ENCODE data around the gene TOR1A.

TOR1A gene, protein sequence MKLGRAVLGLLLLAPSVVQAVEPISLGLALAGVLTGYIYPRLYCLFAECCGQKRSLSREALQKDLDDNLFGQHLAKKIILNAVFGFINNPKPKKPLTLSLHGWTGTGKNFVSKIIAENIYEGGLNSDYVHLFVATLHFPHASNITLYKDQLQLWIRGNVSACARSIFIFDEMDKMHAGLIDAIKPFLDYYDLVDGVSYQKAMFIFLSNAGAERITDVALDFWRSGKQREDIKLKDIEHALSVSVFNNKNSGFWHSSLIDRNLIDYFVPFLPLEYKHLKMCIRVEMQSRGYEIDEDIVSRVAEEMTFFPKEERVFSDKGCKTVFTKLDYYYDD
- total RNA-seq: 31.7 to 61.4 (median 43.7) reads per million in 17 experiments

DNA sequence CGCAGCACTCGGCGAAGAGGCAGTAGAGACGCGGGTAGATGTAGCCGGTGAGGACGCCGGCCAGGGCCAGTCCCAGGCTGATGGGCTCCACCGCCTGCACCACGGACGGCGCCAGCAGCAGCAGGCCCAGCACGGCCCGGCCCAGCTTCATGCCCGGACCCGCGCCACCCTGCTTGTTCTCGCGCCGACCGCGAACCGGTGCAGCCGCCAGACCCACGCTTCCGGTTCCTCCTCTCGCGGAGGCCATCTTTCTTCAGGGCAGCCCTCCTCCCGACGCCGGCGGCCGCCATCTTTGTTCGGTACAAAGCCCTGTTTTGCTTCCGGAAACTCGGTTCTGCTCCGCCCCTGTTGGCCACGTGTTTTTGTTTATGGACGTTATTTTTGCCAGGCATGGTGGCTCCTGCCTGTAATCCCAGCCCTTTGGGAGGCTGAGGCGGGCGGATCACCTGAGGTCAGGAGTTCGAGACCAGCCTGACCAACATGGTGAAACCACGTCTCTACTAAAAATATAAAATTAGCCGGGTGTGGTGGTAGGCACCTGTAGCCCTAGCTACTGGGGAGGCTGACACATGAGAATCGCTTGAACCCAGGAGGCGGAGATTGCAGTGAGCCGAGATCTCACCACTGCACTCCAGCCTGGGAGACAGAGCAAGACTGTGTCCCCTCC is at the start of gene TOR1A:
Gene TOR1A, minus strand, starts transcription at position 202 of the 667 bp plus-strand sequence. Its CDS starts 51 bp downstream, at position 151.
- peak; percentile 96 to 97 (median 97) for DNase-seq

DNA sequence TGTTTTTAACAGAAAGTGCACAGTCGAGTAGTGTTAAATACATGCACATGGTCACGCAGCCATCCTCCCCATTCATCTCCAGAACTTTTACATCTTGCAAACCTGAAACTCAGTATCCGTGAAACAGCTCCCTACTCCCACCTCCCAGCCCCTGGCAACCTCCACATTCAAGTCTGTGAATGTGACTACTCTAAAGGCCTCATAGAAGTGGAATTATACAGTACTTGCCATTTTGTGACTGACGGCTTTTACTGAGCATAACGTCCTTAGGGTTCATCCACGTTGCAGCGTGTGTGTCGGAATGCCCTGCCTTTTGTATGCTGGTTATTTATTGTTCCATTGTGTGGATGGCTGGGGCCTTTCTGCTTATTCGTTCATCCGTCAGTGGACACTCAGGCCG is 47.1 kb upstream of the TOR1A start:
- no peak for DNase-seq

GRCh38 chr9:129869585-129870501 is 45.9 kb upstream of the TOR1A start:
- no peak for DNase-seq

- no peak for DNase-seq
These were observed 45.0 kb upstream of the TOR1A start for GRCh38 chr9:129868872-129869486.

- no peak for DNase-seq
These were observed 44.3 kb upstream of the TOR1A start for GRCh38 chr9:129868023-129868871.

DNA sequence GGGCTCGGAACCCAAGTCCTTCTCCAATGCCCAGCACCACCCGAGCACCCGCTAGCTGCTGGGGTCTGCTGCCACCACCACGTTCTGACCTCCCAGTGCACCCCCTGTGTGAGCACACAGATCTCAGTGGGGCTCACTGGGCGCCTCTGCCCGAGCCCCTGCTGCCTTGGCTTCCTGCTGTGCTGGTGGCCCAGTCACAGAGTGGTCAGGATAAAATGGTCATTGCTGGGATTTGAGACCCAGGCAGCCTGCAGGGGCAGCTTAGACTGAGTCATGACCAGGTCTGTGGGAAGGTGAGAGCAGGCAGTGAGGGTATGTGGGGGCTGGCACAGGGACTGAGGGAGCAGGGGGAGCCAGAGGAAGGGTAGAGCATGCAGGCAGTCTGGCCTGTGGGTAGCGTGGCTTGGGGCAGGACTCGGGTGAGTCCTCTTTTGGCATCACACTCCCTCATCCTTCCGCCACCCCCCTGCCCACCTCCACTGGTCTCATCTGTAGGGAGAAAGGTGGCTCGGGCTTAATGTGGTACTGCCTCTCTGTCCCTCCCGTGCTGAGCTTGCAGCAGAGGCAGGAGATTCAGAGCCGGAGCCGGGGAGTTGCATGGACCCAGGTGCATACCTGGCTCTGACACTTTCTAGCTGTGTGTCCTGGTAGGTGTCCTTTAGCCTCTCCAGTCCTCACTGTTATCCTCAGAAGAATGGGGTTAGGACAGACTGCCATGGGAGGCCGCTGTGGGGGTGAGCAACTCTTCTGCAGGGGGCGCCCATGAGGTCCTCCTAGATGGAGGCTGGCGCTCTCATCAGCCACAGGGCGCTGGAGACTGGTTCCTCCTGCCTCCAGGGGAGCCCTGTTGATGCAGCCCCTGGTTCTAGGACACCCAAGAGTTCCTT is 43.4 kb upstream of the TOR1A start:
- DNase-seq: no peak

DNA sequence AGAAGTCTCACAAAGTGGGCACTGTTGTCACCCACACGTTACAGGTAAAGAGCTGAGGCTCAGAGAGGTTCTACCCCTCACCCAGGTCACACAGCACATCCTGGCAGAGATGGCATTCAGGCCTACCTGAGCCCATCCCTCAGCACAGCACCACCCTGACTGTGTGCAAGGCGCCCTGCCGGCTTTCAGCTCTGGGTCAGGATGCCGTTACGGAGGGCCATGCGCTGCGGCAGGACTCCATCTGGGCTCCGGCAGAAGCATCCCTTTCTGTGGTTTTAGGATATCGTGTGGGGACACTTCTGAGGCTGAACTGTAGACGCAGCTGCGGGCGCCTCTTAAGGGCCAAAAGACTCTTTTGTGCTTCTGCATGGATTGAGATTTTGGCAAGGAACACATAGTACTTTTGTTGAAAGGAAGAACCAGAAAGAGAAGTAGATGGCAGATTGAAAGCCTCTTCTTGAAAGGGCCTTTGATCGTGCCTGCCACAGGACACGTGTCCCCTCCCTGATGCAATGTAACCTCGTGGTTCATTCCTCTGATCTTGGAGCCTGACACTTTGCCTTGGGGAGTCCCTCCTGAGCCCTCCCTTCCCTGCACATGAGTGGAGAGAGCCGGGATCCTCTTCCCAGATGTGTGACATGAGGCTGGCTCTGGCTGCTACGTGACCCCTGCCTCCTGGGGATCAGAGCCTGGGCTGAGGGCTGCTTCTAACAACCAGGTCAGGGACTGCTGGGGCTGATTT is 42.6 kb upstream of the TOR1A start:
- DNase-seq: peak; percentile 58 to 76 (median 65)

DNA sequence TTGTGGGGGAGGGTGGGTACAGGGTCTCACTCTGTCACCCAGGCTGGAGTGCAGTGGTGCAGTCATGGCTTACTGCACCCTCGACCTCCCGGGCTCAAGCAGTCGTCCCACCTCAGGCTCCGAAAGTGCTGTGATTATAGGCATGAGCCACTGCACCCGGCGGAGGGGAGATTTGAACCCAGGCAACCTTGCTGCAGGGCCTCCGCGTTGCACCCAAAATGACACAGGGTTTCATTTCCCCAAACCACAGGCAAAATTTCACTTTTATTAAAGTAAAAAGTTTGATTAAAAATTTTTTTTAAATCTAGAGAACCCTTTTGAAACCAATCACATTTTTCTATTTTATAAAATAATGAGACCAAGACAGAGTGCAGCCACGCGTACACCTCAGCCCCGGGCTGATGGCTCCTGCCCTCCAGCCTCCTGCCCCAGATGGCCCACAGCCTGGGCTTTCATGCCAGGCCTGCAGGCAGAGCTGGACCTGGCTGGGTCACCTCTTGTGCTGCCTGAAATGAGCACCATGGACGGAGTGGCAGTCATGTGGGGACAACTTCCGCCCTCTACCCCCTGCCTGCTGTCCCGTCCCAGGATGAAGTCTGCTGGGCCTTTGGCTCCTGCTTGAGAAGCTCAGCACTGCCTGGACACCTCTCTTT is 41.9 kb upstream of the TOR1A start:
- no peak for DNase-seq

- no peak for DNase-seq
These were observed 41.2 kb upstream of the TOR1A start for GRCh38 chr9:129864991-129865647.

DNA sequence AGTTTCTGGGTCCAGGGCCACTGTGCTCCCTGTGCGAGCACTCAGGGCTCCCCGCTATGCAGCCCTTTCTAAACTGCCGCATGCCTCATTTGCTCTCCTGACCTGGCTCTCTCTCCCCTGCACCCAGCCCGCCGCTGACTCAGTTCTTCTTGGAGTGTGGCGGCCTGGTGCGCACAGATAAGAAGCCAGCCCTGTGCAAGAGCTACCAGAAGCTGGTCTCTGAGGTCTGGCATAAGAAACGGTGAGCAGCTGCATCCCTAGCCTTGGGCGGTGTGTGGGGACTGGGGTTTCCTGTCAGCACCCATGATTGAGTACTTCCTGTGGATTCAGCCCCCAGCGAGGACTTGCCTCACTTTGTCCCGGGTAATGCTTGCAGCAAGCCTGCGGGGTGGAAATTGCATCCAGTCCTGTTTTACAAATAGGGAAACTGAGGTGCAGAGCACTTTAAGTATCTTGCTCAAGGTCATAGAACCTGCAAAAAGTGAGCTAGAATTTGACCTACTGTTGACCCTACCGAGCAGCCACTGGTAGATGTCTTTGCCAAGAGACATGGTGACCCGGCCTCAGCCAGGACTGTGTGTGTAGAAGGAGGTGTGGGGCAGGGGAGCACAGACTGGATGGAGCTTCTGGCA is 39.2 kb upstream of the TOR1A start:
- DNase-seq: peak; percentile 33 to 66 (median 56)

DNA sequence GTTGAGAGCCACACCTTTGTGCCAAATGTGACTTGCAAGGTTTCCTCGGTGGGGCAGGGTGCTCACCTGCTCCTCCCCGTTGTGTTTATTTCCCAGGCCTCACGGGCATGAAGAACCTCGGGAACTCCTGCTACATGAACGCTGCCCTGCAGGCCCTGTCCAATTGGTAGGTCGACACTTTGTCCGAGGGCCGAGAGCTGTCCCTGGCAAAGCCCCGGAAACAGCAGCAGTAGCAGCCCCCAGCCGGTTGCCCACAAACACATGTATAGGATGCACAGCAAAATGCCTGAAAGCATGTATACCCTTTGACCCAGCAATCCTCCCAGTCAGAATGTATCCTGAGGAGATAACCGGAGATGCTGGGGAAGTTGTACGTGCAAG is 37.5 kb upstream of the TOR1A start:
- no peak for DNase-seq

DNA sequence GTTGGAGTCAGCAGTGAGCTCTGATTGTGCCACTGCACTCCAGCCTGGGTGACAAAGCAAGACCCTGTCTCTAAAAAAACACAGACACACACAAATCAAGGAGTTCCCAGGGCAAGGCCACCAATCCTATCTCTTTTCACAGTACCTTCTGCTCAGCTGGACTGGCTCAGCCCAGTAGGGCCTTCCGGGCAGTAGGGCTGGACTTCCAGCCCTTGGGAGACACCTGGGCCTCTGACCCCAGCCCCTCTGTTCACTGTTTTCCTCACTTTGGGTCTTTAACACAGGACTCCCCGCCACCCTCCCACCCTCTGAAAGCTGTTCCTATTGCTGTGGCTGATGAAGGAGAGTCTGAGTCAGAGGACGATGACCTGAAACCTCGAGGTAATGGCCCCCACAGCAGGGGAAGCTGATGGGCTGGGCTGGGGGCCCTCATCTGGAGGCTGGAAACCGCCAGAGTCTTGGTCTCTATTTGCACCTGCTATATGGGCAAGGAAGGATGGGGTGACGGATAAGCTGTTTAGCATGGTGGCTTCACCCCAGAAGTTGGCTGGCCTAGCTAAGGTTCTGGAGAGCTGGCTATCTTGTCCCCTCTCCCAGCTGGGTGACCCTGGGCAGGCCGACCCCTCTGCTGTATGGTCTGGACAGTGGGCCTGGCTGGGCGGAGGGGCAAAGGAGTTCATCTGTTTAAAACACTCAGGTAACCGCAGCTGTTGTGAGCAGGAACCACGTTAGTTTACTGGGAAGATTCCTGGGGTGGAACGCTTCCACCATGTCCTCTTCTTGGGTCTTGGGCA is 36.9 kb upstream of the TOR1A start:
- no peak for DNase-seq

DNA sequence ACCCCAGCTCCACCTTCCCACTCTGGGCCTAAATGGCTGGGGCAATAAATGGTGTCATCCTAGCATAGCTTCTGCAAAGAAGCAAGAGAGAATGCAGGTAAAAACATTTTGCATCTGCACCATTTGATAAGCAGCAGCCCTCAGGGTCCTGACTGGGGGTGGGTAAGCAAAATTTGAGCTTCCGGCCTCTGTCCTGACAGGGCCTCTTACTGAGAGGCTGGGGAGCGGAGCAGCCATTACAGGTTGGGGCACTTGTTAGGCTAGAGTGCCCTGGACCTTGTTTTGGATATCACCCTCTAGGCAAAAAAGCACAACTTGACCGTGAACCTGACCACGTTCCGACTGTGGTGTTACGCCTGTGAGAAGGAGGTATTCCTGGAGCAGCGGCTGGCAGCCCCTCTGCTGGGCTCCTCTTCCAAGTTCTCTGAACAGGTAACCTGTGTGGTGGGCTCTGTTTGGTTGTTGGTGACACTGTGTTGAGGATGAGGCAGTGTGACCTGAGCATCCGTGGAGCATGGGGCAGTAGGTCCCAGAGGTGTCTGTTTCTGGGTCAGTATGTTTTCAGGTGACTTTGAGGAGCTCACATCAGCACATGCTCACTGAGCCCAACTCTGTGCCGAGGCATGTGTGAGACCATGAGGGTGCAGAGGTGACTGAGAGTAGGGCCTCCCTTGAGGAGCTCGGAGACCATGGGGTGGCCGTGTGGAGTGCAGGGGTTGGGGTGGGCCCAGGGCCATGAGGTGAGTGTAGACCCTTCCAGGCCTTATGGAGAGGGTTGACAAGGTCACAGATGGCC is 34.4 kb upstream of the TOR1A start:
- no peak for DNase-seq

- DNase-seq: no peak
These were observed 33.3 kb upstream of the TOR1A start for GRCh38 chr9:129857207-129857606.

DNA sequence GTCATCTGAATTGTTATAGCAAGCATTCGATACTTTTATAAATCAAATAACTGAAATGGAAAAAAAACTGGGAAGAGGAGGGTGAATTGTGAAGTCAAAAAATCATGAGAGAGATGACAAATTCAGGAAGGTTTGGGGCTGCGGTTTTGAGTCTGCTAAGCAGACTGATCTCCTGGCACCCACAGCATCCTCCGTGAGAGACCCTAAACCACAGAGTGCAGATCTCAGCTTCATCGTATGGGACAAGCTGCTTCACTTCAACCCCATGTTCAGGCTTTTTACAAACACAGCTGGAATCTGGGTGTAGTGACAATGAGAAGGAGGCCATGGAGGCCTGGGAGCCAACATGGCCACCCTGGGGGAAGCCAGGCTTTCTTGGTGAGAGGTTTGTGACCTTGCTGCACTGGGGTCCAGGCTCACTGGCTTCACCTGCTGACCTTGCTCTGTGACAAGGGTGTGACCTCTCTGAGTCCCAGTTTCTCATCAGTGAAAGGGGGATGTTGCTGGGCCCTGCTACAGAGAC is 30.7 kb upstream of the TOR1A start:
- no peak for DNase-seq

DNA sequence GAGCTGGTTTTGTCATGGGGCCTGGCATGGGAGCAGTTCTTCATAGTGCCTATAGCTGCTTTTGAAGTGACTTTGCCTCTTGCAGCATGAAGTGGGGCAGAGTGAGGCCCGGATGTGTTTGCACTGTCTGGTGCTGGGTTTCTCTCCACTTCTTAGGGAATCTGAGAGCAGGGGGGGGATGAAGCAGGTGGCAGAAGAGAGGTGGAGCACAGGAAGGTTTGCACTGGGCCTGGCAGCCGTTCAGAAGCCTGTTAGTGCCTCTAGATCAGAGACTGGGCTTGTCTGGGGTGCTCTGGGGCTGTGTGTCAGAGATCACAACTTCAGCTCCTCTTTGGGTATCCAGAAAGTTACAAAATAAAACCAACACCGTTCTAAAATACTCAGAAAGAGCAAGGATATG is 29.7 kb upstream of the TOR1A start:
- no peak for DNase-seq
